Liver (tissue), 9 donors: ENCODE results near the gene MOGAT2. TPM values are rescaled to one million over a fixed set of nuclear protein-coding genes. Genes with fewer than 3 reads are reported as not detected.

Source experiments
- DNase-seq: peaks from one replicate; pipeline ENCODE4 v3.0.0-alpha.2; 2017; ENCODE audit warnings: low spot score
- H3K27ac ChIP-seq, 2 donors: one replicate each; pipeline ENCODE4 v1.7.0; 2013; ENCODE audit warnings: inconsistent platforms in 2 of 2, low read length in 2 of 2, control low read depth in 1 of 2, low read depth in 1 of 2, mild to moderate bottlenecking in 1 of 2
- H3K27me3 ChIP-seq, 4 donors: one replicate each; pipeline versions ENCODE4 v1.6.1 to v1.7.0; 2013; ENCODE audit warnings: low read length in 3 of 4, inconsistent platforms in 1 of 4, mild to moderate bottlenecking in 1 of 4, moderate library complexity in 1 of 4; ENCODE audit not compliant: control insufficient read depth in 4 of 4, insufficient read depth in 4 of 4
- H3K36me3 ChIP-seq, 4 donors: one replicate each; pipeline versions ENCODE4 v1.6.1 to v1.7.0; 2013; ENCODE audit warnings: low read length in 3 of 4, mild to moderate bottlenecking in 3 of 4, low read depth in 1 of 4, moderate library complexity in 1 of 4; ENCODE audit not compliant: control insufficient read depth in 4 of 4, insufficient read depth in 3 of 4
- H3K4me1 ChIP-seq, 4 donors: one replicate each; pipeline versions ENCODE4 v1.6.1 to v1.7.0; 2013; ENCODE audit warnings: low read length in 3 of 4, mild to moderate bottlenecking in 3 of 4, moderate library complexity in 1 of 4; ENCODE audit not compliant: control insufficient read depth in 4 of 4, insufficient read depth in 4 of 4
- H3K4me3 ChIP-seq, 3 donors: one replicate each; pipeline versions ENCODE4 v1.6.1 to v1.7.0; 2013; ENCODE audit warnings: low read length in 3 of 3, control low read depth in 1 of 3, low read depth in 1 of 3, mild to moderate bottlenecking in 1 of 3
- H3K9ac ChIP-seq, 2 donors: one replicate each; pipeline ENCODE4 v1.7.0; 2013; ENCODE audit warnings: low read length in 2 of 2, mild to moderate bottlenecking in 2 of 2, moderate library complexity in 2 of 2, control low read depth in 1 of 2, low read depth in 1 of 2
- H3K9me3 ChIP-seq, 4 donors: one replicate each; pipeline versions ENCODE4 v1.6.1 to v1.7.0; 2013; ENCODE audit warnings: low read length in 3 of 4; ENCODE audit not compliant: control insufficient read depth in 4 of 4
- ATF3 ChIP-seq: IDR thresholded peaks from 2 replicates; pipeline ENCODE4 v1.6.1; 2016; ENCODE audit warnings: antibody characterized with exemption
- CTCF ChIP-seq: fragments of 150-350 bp; IDR thresholded peaks from 2 replicates; pipeline ENCODE4 v1.5.1; 2017; ENCODE audit warnings: improper control_type of control experiment, low read depth, low read length; ENCODE audit not compliant: missing input control
- EGR1 ChIP-seq, 2 donors: IDR thresholded peaks; 2 replicates each; pipeline ENCODE4 v1.6.1; 2016 to 2018; ENCODE audit warnings: antibody characterized with exemption in 2 of 2, low read depth in 2 of 2
- FOXA1 ChIP-seq: IDR thresholded peaks from 2 replicates; pipeline ENCODE4 v1.6.1; 2016; ENCODE audit warnings: antibody characterized with exemption
- FOXA2 ChIP-seq: IDR thresholded peaks from 2 replicates; pipeline ENCODE4 v1.6.1; 2016; ENCODE audit warnings: antibody characterized with exemption
- GABPA ChIP-seq, 2 donors: IDR thresholded peaks in 1 of 2; conservative IDR thresholded peaks in 1 of 2; 2 replicates each; pipeline ENCODE4 v1.6.1; 2016; ENCODE audit warnings: antibody characterized with exemption in 2 of 2, mild to moderate bottlenecking in 1 of 2, moderate library complexity in 1 of 2
- HNF4A ChIP-seq, 2 donors: conservative IDR thresholded peaks; 2 replicates each; pipeline ENCODE4 v1.6.1; 2016; ENCODE audit warnings: antibody characterized with exemption in 2 of 2, mild to moderate bottlenecking in 2 of 2
- HNF4G ChIP-seq: IDR thresholded peaks from 2 replicates; pipeline ENCODE4 v1.6.1; 2016; ENCODE audit warnings: antibody characterized with exemption
- JUND ChIP-seq, 2 donors: IDR thresholded peaks; 2 replicates each; pipeline ENCODE4 v1.6.1; 2016; ENCODE audit warnings: antibody characterized with exemption in 2 of 2
- MAX ChIP-seq: IDR thresholded peaks from 2 replicates; pipeline ENCODE4 v1.6.1; 2016; ENCODE audit warnings: antibody characterized with exemption
- NR2F2 ChIP-seq: IDR thresholded peaks from 2 replicates; pipeline ENCODE4 v1.6.1; 2016; ENCODE audit warnings: antibody characterized with exemption
- RAD21 ChIP-seq, 2 donors: IDR thresholded peaks; 2 replicates each; pipeline ENCODE4 v1.6.1; 2016; ENCODE audit warnings: antibody characterized with exemption in 2 of 2, mild to moderate bottlenecking in 2 of 2
- REST ChIP-seq: IDR thresholded peaks from 2 replicates; pipeline ENCODE4 v1.6.1; 2016; ENCODE audit warnings: antibody characterized with exemption, mild to moderate bottlenecking
- RXRA ChIP-seq, 2 donors: IDR thresholded peaks; 2 replicates each; pipeline ENCODE4 v1.6.1; 2017 to 2018; ENCODE audit warnings: antibody characterized with exemption in 2 of 2, mild to moderate bottlenecking in 1 of 2
- SP1 ChIP-seq: IDR thresholded peaks from 2 replicates; pipeline ENCODE4 v1.6.1; 2018; ENCODE audit warnings: antibody characterized with exemption, mild to moderate bottlenecking
- TAF1 ChIP-seq: conservative IDR thresholded peaks from 2 replicates; pipeline ENCODE4 v1.6.1; 2016; ENCODE audit warnings: antibody characterized with exemption, mild to moderate bottlenecking
- YY1 ChIP-seq: IDR thresholded peaks from 2 replicates; pipeline ENCODE4 v1.6.1; 2016; ENCODE audit warnings: antibody characterized with exemption, mild to moderate bottlenecking
- ZBTB33 ChIP-seq: IDR thresholded peaks from 2 replicates; pipeline ENCODE4 v1.6.1; 2016; ENCODE audit warnings: antibody characterized with exemption
- WGBS: extraction: QIAGEN DNeasy Blood & Tissue Kit; methylation state at CpG from one replicate; pipeline ENCODE4 v1.1.7; 2013; 5-methylcytosine and 5-hydroxymethylcytosine counted together
- polyA plus RNA-seq, 2 donors: library from polyadenylated mRNA; stranded (reverse) in 1 of 2; unstranded in 1 of 2; fragments of 200-250 nt in 1 of 2; fragments of >200 nt in 1 of 2; fragmentation: Nextera tagmentation in 1 of 2; extraction: Ambion mirVana in 1 of 2; gene quantifications; one replicate each; pipeline versions ENCODE4 v1.2.1 to v1.2.3, GENCODE V29; 2013 to 2015
- total RNA-seq, 2 donors: library from RNA; depleted of rRNA; stranded (reverse); fragments of >200 nt; gene quantifications; one replicate each; pipeline ENCODE4 v1.2.3, GENCODE V29; 2014
- donor health status: healthy.
- donor health status: healthy.
- donor health status: healthy.
- donor health status: healthy.
- donor health status: healthy.

MOGAT2 gene
- total and polyA plus RNA-seq, 4 donors: 1.0 to 92.4 (median 37.6) TPM

- no peak for DNase-seq
- H3K9ac ChIP-seq: no peak overlapping the region
- no peaks in the 10 kb centered on the region for H3K9me3 ChIP-seq
- H3K4me3 ChIP-seq: no peak overlapping the region
- peaks cover 0 to 2% (median 0%) of the 10 kb centered on the region in 4 donors for H3K27me3 ChIP-seq
- H3K36me3 ChIP-seq: no peaks in the 10 kb centered on the region
- no peak overlapping the region for H3K27ac ChIP-seq
- TF ChIP-seq CTCF: no peak
- no peak for TF ChIP-seq NR2F2
- TF ChIP-seq MAX: no peak
- no peak for TF ChIP-seq GABPA (IDR thresholded peaks at IDR 0.05 in 1 of 2, conservative IDR thresholded peaks at IDR 0.05 in 1 of 2)
- no peak for TF ChIP-seq TAF1
- no peak for TF ChIP-seq FOXA2
- no peak for TF ChIP-seq RAD21 (IDR thresholded peaks at IDR 0.05)
- no peak for TF ChIP-seq SP1
- TF ChIP-seq ZBTB33: no peak
- TF ChIP-seq EGR1 (IDR thresholded peaks at IDR 0.05; ENCODE audit: low read depth in 2 of 2): no peak
- TF ChIP-seq ATF3: no peak
- no peak for TF ChIP-seq JUND (IDR thresholded peaks at IDR 0.05)
- no peak for TF ChIP-seq RXRA (IDR thresholded peaks at IDR 0.05)
- H3K4me1 ChIP-seq: no peaks in the 10 kb centered on the region
- 94% methylated on average over 4 of the region's 4 CpGs for WGBS
Measured at GRCh38 chr11:75673977-75674582, 43.6 kb upstream of the MOGAT2 start.

- Histone ChIP-seq H3K4me3 (no peak overlapping the region), H3K36me3 (no peaks in the 10 kb centered on the region), H3K27me3 (no peaks in the 10 kb centered on the region), H3K27ac (no peak overlapping the region), H3K9ac (no peak overlapping the region), H3K9me3 (no peaks in the 10 kb centered on the region), H3K4me1 (no peaks in the 10 kb centered on the region)
- WGBS: 91% methylated on average over 1 of the region's 1 CpG
- TF ChIP-seq MAX: no peak
- no peak for TF ChIP-seq EGR1 (IDR thresholded peaks at IDR 0.05; ENCODE audit: low read depth in 2 of 2)
- no peak for TF ChIP-seq RXRA (IDR thresholded peaks at IDR 0.05)
- no peak for TF ChIP-seq NR2F2
- TF ChIP-seq YY1: no peak
- TF ChIP-seq SP1: no peak
- TF ChIP-seq FOXA1: no peak
- TF ChIP-seq CTCF: no peak
- TF ChIP-seq JUND (IDR thresholded peaks at IDR 0.05): no peak
- no peak for TF ChIP-seq GABPA (IDR thresholded peaks at IDR 0.05 in 1 of 2, conservative IDR thresholded peaks at IDR 0.05 in 1 of 2)
- TF ChIP-seq TAF1: no peak
- no peak for TF ChIP-seq HNF4A (conservative IDR thresholded peaks at IDR 0.05)
- TF ChIP-seq HNF4G: no peak
- no peak for TF ChIP-seq RAD21 (IDR thresholded peaks at IDR 0.05)
- TF ChIP-seq REST: no peak
- no peak for DNase-seq
Measured at GRCh38 chr11:75677275-75677674, 40.4 kb upstream of the MOGAT2 start.
